GM12892 (cell line): ENCODE results near the gene ASIC2.

Experiments
- POLR2A ChIP-seq: IDR thresholded peaks from 2 replicates; pipeline ENCODE4 v1.6.1; 2011; ENCODE audit warnings: low read depth, low read length, control low read depth
- POLR2AphosphoS5 ChIP-seq: IDR thresholded peaks from 2 replicates; pipeline ENCODE4 v1.6.1; 2011; ENCODE audit warnings: low read depth, low read length, control low read depth
- TAF1 ChIP-seq: IDR thresholded peaks from 2 replicates; pipeline ENCODE4 v1.6.1; 2011; ENCODE audit warnings: low read depth, mild to moderate bottlenecking, control low read depth, low read length, borderline replicate concordance

- TF ChIP-seq POLR2AphosphoS5 (no peak), POLR2A (no peak), TAF1 (no peak)
Observed at GRCh38 chr17:32992321-32993033, 300.6 kb downstream of the ASIC2 start.
